ENCODE results near the gene RABGAP1L. TPM values are rescaled to one million over a fixed set of nuclear protein-coding genes. Genes with fewer than 3 reads are reported as not detected.
A peak's percentile ranks its signal among the peaks of the same experiment; 100 is the strongest.

RABGAP1L gene
- total RNA-seq, 2 donors from 2014 or later: 51.4 to 124 TPM

GRCh38 chr1:174875306-174875705, 716.0 kb downstream of the RABGAP1L start:
- WGBS, 2 donors: 15 to 20% methylated on average over 4 of the region's 4 CpGs
- peak; percentile 84 to 93 (median 91) for DNase-seq
- intact Hi-C loops (cut with DNase I): no loop called here
- H3K4me3 ChIP-seq: no peak overlapping the region
- H3K4me1 ChIP-seq: peaks cover 14% of the 10 kb centered on the region
- peak overlapping the region; percentile 83 to 89 (median 87) for H3K27ac ChIP-seq
- peak in 2 of 3 donors; percentile 45 to 58 for TF ChIP-seq POLR2A (IDR thresholded peaks at IDR 0.05)
- TF ChIP-seq CTCF (IDR thresholded peaks at IDR 0.05): peak in 2 of 7 experiments; percentile 1 to 21
- peak; percentile 88 for ATAC-seq
- H3K9me3 ChIP-seq: no peaks in the 10 kb centered on the region
- H3K36me3 ChIP-seq (replicated peaks in 1 of 2; ENCODE audit: insufficient read depth in 1 of 2, low read depth in 2 of 2): no peaks in the 10 kb centered on the region
- no peaks in the 10 kb centered on the region for H3K27me3 ChIP-seq

- ATAC-seq (peak; percentile 63), DNase-seq (peak; percentile 59 to 71 (median 68))
- 15 to 16% methylated on average over 4 of the region's 4 CpGs for WGBS, 2 donors
These were observed 717.9 kb downstream of the RABGAP1L start for GRCh38 chr1:174877208-174877673.

GRCh38 chr1:174880171-174880570, 720.9 kb downstream of the RABGAP1L start:
- Histone ChIP-seq H3K4me3 (no peak overlapping the region), H3K9me3 (no peaks in the 10 kb centered on the region), H3K36me3 (replicated peaks in 1 of 2; ENCODE audit: insufficient read depth in 1 of 2, low read depth in 2 of 2) (no peaks in the 10 kb centered on the region), H3K27ac (no peak overlapping the region), H3K27me3 (no peaks in the 10 kb centered on the region), H3K4me1 (peaks cover 47% of the 10 kb centered on the region)
- ATAC-seq (no peak), DNase-seq (no peak)
- intact Hi-C loops (cut with DNase I): no loop called here
- WGBS, 2 donors: 65 to 66% methylated on average over 3 of the region's 3 CpGs
- no peak for TF ChIP-seq CTCF (IDR thresholded peaks at IDR 0.05)

More at GRCh38 chr1:174877208-174877673, 717.9 kb downstream of the RABGAP1L start:
- TF ChIP-seq POLR2A (IDR thresholded peaks at IDR 0.05) (peak in 2 of 3 donors; percentile 66 to 69), CTCF (IDR thresholded peaks at IDR 0.05) (no peak)
- H3K27ac ChIP-seq: peak overlapping the region; percentile 81 to 89 (median 87)
- H3K27me3 ChIP-seq: no peaks in the 10 kb centered on the region
- H3K4me1 ChIP-seq: peaks cover 29% of the 10 kb centered on the region
- no peaks in the 10 kb centered on the region for H3K9me3 ChIP-seq
- intact Hi-C loops (cut with DNase I): no loop called here
- peak overlapping the region; percentile 11 for H3K4me3 ChIP-seq
- no peaks in the 10 kb centered on the region for H3K36me3 ChIP-seq (replicated peaks in 1 of 2; ENCODE audit: insufficient read depth in 1 of 2, low read depth in 2 of 2)

- WGBS, 2 donors: 93 to 96% methylated on average over 1 of the region's 1 CpG
- DNase-seq (no peak), ATAC-seq (peak; percentile 38)
- intact Hi-C loops (cut with DNase I): no loop called here
- Histone ChIP-seq H3K27me3 (no peaks in the 10 kb centered on the region), H3K4me1 (peaks cover 58% of the 10 kb centered on the region), H3K27ac (peak overlapping the region in 2 of 4 donors; percentile 27 to 49), H3K4me3 (no peak overlapping the region), H3K36me3 (replicated peaks in 1 of 2; ENCODE audit: insufficient read depth in 1 of 2, low read depth in 2 of 2) (no peaks in the 10 kb centered on the region), H3K9me3 (no peaks in the 10 kb centered on the region)
- TF ChIP-seq CTCF (IDR thresholded peaks at IDR 0.05): peak in 3 of 7 experiments; percentile 5 to 16 (median 6)
- no peak for TF ChIP-seq POLR2A (IDR thresholded peaks at IDR 0.05)
These were observed 724.1 kb downstream of the RABGAP1L start for GRCh38 chr1:174883409-174883808.

GRCh38 chr1:174884038-174884437, 724.7 kb downstream of the RABGAP1L start:
- no peaks in the 10 kb centered on the region for H3K9me3 ChIP-seq
- WGBS, 2 donors: 4 to 12% methylated on average over 3 of the region's 3 CpGs
- intact Hi-C loops (cut with DNase I): no loop called here
- H3K4me1 ChIP-seq: peaks cover 55% of the 10 kb centered on the region
- H3K36me3 ChIP-seq (replicated peaks in 1 of 2; ENCODE audit: insufficient read depth in 1 of 2, low read depth in 2 of 2): no peaks in the 10 kb centered on the region
- TF ChIP-seq CTCF (IDR thresholded peaks at IDR 0.05): no peak
- TF ChIP-seq POLR2A (IDR thresholded peaks at IDR 0.05): no peak
- no peak overlapping the region for H3K4me3 ChIP-seq
- no peaks in the 10 kb centered on the region for H3K27me3 ChIP-seq
- ATAC-seq: peak; percentile 40
- no peak for DNase-seq
- peak overlapping the region in 2 of 4 donors; percentile 19 to 49 for H3K27ac ChIP-seq

Measured in body of pancreas (tissue), 4 donors.